ENCODE data around the gene PARP8.

DNA sequence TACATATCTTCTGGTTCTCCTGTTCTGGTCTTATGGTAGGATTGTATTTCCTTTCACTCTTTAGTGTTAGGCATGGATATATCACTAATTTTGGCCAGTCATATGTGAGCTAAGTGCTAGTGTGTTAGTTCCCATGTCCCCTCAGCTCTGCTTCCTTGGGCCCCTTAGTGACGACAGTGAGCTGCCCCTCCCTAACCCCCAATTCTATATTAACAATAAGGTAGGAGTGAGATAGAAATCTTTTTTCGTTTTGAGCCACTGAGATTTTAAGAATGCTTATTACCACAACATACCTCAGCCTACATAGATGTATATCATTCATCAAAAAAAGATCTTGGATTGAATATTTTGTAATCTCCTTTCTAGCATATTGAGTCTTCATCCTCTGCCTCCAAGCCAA is 100.5 kb downstream of the PARP8 start:
- TF ChIP-seq, protein P1, sequence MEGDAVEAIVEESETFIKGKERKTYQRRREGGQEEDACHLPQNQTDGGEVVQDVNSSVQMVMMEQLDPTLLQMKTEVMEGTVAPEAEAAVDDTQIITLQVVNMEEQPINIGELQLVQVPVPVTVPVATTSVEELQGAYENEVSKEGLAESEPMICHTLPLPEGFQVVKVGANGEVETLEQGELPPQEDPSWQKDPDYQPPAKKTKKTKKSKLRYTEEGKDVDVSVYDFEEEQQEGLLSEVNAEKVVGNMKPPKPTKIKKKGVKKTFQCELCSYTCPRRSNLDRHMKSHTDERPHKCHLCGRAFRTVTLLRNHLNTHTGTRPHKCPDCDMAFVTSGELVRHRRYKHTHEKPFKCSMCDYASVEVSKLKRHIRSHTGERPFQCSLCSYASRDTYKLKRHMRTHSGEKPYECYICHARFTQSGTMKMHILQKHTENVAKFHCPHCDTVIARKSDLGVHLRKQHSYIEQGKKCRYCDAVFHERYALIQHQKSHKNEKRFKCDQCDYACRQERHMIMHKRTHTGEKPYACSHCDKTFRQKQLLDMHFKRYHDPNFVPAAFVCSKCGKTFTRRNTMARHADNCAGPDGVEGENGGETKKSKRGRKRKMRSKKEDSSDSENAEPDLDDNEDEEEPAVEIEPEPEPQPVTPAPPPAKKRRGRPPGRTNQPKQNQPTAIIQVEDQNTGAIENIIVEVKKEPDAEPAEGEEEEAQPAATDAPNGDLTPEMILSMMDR (conservative IDR thresholded peaks at IDR 0.05), result no peak
- TF ChIP-seq ZFX (IDR thresholded peaks at IDR 0.05), result no peak

All from C4-2B (cell line).